Measurements from ENCODE around the gene CDK16.

CDK16 gene

GRCh38 chrX:47209508-47210238 lies 8.8 kb upstream of the CDK16 start:
- no peak for DNase-seq (ENCODE audit: low read depth in 2 of 2)

GRCh38 chrX:47210661-47211425 lies 7.6 kb upstream of the CDK16 start:
- no peak for DNase-seq (ENCODE audit: low read depth in 2 of 2)

DNA sequence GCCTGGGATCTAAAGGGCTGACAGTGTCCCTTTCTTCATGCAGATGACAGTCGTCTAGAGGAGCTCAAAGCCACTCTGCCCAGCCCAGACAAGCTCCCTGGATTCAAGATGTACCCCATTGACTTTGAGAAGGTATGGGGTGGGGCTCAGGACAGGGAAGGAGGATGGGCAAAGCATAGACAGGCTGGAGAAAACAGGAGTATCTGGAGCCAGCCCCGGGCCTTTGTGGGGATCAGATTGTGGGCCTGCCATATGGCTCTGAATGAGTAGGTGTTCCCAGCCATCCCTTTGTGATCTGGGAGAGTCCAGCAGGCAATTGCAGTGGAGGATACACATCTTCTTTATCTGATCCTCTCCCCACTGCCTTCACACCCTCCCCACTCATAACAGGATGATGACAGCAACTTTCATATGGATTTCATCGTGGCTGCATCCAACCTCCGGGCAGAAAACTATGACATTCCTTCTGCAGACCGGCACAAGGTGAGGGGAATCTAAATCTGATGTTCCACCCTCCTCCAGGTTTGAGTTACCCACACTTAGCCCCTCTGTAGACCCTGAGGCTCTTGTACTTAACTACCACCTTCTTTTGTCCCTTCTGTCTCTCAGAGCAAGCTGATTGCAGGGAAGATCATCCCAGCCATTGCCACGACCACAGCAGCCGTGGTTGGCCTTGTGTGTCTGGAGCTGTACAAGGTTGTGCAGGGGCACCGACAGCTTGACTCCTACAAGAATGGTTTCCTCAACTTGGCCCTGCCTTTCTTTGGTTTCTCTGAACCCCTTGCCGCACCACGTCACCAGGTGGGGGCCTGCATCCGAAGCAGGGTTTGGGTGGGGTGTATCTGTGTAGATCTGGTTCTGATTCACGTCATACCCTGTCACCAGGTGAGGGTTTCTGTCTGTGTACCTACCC lies 5.8 kb upstream of the CDK16 start:
- no peak for DNase-seq (ENCODE audit: low read depth in 2 of 2)

DNA sequence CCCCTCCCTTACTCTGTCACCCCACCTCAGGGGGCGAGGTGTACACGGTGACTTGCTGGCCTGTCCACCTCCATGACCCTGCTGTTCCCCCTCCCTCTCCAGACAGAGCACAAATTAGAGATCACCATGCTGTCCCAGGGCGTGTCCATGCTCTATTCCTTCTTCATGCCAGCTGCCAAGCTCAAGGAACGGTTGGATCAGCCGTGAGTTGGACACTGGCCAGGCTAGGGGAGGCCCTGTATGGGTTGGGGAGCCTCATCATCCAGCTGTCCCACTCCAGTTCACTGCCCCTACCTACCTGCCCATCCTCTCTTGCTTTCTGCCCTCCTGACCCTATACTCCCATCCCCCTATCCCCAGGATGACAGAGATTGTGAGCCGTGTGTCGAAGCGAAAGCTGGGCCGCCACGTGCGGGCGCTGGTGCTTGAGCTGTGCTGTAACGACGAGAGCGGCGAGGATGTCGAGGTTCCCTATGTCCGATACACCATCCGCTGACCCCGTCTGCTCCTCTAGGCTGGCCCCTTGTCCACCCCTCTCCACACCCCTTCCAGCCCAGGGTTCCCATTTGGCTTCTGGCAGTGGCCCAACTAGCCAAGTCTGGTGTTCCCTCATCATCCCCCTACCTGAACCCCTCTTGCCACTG lies 3.9 kb upstream of the CDK16 start:
- no peak for DNase-seq (ENCODE audit: low read depth in 2 of 2)

DNA sequence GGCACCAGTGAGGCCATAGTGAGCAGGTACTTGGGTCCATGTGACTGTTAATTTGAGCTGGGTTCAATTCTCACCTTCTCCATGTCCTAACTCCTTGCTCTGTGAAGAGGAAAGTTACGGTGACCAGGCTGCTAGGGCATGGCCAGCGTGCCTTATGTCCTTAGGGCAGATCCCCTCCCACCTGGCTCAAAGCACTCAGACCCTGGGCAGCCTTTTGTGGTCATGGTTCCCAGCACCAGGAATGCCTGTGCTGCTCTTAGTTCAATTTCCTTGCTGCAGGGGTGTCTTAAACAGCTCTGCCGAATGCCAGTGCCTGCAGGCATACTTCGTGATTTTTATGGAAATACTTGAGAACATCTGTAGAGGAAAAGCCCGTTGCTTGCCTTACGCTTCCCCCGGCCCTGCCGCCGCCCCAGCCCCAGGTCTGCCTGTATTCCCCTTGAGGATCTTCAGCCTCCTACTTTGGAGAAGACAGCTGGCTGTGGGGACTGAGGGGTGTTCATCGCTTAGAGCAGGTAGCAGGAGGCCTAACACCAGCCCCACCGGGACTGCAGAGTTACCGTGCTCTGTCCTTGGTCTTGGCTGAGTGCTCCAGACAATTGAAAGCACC lies 3.1 kb upstream of the CDK16 start:
- no peak for DNase-seq (ENCODE audit: low read depth in 2 of 2)

DNA sequence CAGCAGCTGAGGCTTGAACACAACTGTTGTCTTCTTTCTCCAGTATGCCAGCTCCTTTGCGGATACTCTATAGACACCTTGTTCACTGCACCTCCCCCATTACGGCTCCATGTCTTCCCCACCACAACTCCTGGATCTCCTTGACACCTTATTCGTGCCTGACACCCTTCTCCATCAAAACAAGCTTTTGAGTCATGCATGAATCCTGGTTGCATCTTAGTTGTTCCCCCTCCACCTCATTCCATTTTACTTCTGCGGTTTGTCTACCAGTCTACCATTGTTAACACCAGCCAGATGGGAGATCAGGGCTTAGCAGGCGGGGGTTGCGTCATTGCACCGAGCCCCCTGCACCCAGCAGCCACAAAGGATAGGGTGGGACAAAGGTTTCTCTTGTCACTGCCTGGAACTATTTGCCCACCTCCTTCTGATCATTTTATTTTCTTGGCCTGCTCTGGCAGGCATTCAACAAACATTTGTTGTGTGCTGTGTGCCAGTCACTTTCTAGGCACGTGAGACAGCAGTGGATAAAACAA lies 2.0 kb upstream of the CDK16 start:
- no peak for DNase-seq (ENCODE audit: low read depth in 2 of 2)

DNA sequence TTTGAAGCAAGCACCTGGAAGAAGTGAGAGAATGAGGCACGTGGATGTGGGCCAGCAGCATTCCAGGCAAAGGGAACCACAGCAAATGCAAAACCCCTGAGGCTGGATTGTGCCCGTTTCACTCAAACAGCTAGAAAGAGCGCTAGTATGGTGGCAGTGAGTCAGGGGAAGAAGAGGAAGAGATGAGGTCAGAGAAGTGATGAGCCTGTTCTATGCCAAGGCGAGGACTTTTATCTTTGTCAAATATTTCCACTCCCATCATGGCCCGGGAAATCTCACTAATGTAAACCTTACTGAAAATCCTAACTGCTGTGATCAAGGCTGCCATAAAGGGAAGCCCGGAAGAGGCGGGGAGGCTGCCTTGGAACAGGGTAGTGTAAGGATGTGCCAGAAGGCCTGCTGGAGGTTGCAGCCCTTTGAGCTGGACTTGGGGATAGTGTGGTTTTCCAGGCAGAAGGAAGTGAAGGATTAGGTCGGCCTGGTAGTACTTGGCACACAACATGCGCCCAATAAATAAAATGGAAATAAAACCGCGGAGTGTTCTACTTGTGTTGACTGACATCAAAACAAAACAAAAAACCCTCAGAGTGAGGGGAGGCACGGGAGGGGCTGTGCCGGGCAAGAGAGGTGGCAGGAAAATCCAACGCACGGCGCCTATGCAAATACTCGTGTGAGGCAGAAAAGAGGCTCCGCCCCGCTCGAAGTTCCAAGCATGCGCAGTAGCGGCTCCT lies 1.2 kb upstream of the CDK16 start:
- no peak for DNase-seq (ENCODE audit: low read depth in 2 of 2)

GRCh38 chrX:47217852-47218279 lies 615 bp upstream of the CDK16 start:
- DNase-seq (ENCODE audit: low read depth in 2 of 2) = peak; percentile 83 to 91

GRCh38 chrX:47218920-47219815 lies 687 bp downstream of the CDK16 start:
- peak in 1 of 2 donors; percentile 18 for DNase-seq (ENCODE audit: low read depth in 2 of 2)

GRCh38 chrX:47221756-47222155 lies 3.3 kb downstream of the CDK16 start:
- no peak for DNase-seq (ENCODE audit: low read depth in 2 of 2)

DNA sequence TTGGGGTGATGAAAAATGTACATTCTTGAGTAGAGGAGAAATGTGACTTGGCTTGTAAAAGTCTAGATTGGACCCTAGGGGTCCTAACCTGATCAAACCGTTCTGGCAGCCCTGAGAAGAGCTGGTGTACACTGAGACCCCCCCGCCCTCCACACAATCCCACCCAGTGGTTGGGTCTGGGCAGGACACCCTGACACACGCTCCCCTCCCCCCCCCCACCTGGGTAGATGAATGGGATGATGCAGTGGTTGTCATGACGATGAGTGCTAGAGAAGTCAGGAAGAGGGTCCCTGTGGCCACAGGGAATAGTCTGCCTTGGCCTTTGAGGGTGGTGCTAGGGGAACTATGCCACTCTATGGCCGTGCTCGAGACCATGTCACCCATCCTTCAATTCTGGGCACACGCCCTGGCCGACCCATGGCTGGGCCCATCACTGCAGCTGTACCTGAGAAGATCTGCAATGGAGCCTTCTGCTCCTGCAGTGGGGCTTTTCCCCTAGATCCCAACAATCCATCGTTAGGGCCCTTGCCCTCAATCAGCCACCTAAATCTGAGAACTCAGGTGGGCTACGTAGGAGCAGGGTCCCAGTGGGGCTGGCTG lies 4.4 kb downstream of the CDK16 start:
- no peak for DNase-seq (ENCODE audit: low read depth in 2 of 2)

- no peak for DNase-seq (ENCODE audit: low read depth in 2 of 2)
These were observed 5.2 kb downstream of the CDK16 start for GRCh38 chrX:47223476-47224250.

- no peak for DNase-seq (ENCODE audit: low read depth in 2 of 2)
These were observed 5.9 kb downstream of the CDK16 start for GRCh38 chrX:47224266-47224895.

DNA sequence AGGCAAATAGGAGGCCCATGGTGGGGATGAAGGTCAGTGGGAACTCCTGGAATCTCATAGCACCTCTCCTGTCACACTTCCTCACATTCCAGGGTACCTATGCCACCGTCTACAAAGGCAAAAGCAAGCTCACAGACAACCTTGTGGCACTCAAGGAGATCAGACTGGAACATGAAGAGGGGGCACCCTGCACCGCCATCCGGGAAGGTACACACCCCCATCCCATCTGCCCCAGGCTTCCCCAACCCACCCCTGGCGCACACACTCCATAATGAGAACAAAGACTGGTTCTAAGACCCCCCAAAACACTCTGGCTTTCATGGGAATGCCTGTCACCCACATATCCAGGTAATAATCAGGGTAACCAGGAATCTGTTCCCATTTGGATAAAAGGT lies 6.4 kb downstream of the CDK16 start:
- no peak for DNase-seq (ENCODE audit: low read depth in 2 of 2)

DNA sequence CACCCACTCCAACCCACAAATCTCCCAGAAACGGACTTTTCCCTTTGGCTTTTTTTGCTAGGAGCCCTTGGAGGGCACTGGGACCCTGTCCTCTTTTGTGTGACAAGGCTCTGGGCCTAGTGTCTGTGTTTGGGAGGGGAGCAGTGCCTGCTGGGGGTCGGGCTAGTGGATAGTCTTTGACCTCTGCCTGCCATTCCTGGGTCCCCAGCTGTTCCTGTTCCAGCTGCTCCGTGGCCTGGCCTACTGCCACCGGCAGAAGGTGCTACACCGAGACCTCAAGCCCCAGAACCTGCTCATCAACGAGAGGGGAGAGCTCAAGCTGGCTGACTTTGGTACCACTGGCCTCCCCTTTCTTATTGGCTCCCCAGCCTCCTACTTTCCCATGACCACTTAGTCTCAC lies 7.6 kb downstream of the CDK16 start:
- no peak for DNase-seq (ENCODE audit: low read depth in 2 of 2)

DNA sequence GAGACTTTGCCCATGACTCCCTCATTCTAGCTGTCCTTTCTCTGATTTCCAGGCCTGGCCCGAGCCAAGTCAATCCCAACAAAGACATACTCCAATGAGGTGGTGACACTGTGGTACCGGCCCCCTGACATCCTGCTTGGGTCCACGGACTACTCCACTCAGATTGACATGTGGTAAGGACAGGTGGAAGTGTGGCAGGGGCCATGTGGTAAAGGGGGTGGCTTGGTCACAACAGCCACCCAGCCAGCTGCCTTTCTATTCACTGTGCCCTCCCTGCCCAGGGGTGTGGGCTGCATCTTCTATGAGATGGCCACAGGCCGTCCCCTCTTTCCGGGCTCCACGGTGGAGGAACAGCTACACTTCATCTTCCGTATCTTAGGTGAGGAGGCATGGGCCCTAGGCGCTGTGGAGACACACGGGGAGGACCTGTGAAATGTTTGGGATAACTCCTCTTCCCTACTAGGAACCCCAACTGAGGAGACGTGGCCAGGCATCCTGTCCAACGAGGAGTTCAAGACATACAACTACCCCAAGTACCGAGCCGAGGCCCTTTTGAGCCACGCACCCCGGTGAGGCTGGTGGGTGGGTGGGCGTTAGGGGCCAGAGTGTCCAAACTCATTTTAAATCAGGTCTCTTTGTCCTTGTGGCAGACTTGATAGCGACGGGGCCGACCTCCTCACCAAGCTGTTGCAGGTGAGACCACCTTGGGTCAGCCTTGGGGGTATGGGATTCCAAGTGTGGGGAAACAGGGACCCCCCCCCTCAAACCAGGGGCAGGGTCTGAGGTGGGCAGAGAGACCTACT lies 8.3 kb downstream of the CDK16 start:
- no peak for DNase-seq (ENCODE audit: low read depth in 2 of 2)

DNA sequence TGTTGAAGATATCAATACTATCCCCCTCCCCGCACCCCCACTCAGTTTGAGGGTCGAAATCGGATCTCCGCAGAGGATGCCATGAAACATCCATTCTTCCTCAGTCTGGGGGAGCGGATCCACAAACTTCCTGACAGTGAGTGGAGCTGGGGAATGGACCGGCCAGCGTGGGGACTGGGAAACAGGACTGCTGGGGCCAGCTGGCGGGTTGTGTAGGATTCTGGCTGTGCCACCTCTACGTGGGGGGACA lies 8.8 kb downstream of the CDK16 start:
- no peak for DNase-seq (ENCODE audit: low read depth in 2 of 2)
